Measurements from ENCODE around the gene LATS1.
"Not testable (repeated sequence)": the region's sequence is repeated elsewhere in the genome, so short reads cannot be mapped to it uniquely, and the experiment has no call there.

LATS1 gene

DNA sequence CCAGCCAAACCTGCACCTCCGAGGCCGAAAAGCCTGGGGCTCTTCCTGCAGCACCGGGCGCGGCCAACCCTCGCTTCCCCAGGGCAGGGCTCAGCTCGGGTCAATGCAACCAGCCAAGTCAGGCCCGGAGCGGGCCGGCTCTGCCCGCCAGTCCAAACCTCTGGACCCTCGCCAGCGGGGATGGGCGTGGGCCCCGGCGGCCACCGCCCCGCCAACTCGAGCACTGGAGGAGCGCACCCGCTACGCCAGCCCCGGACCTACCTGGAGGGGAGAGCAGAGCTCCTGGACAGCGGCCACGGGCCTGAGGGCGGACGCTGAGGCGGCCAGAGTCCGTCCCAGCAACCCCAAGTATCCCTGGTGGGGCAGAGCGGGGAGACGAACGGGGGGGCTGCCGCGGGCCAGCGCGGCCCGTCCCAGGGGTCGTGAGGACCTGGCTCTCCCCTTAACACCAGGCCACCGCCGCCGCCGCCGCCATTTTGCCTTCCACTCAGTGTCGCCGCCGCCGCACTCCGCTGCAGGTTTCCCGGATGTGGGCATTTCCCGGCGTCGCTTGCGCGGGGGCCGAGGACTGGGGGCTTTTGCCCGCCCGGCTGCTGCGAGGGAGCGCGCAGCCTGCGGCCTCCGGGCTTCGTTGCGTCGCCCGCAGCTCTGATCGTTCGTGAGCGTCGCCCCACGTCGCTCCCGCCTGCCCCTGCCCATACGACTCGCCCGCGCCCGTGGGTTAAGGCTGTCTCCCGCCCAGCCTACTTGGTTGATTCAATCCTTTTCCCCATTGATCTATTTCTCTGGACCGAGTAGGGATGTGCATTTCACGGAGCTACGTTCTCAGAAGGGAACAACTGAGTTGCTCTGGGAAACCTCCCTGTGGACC lies at the start of gene LATS1:
LATS1 (minus strand) TSS at position 514 of the 871 bp plus-strand sequence. CDS start 15,975 bp downstream, outside the sequence.
- DNase-seq (ENCODE audit: low spot score): peak; percentile 84

DNA sequence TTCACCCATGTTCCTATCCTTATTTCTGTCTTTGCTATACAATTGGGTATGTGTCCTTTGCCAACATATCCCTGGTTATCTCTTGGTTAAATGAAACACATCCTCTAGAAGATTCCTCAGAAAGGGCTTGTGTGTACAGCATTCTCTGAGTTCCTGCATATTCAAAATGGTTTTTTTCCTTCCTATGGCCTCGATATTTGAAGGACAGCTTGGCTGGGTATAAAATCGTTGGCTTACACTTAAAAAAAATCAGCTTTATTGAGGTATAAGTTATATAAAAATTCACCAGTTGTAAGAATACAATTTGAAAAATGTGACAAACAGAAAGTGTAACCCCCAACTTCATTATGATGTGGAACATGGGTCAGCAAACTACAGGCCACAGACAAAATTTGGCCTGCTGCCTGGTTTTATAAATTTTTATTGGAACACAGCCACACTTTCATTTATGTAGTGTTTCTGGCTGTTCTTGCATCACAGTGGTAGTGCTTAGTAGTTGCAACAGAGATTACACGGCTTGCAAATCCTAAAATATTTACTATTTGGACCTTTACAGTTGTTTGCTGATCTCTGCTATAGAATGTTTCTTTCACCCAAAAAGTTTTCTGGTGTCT lies 48.4 kb upstream of the LATS1 start:
- no peak for DNase-seq (ENCODE audit: low spot score)

DNA sequence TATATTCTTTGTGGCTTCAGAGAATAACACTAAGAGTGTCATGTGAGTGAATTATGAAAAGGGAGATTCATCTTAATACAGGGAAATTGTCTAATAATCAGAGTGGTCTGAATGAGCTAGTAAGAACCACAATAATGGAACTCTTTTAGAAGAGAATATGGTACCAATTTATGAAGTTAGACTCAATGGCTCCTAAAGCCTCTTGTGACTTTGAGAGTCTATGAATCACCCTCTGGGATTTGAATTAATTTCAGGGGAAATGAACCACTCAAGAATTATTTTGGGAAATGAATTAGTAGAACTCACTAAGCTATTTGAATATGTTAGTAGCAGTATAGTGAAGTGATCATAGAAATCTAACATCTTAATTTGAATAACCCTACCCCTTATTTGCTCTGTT lies 46.0 kb upstream of the LATS1 start:
- DNase-seq (ENCODE audit: low spot score): no peak

DNA sequence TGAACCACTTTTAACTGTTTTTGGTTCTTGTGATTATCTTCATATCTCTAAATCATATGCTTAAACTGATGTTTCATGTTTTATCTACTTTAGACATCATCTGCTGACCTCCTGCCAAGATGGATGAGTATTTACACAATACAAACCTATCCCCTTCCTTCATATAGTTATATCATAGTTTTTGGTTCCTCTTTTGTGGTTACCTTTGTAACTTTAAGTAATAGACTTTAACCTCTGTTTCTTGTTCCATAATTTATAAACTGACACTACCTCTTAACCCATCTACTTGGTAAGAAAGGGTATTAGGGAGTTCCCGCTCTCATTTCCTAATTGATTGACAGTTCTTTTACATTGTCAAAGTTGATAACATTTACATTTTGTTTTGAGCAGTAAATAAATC lies 43.5 kb upstream of the LATS1 start:
- no peak for DNase-seq (ENCODE audit: low spot score)

DNA sequence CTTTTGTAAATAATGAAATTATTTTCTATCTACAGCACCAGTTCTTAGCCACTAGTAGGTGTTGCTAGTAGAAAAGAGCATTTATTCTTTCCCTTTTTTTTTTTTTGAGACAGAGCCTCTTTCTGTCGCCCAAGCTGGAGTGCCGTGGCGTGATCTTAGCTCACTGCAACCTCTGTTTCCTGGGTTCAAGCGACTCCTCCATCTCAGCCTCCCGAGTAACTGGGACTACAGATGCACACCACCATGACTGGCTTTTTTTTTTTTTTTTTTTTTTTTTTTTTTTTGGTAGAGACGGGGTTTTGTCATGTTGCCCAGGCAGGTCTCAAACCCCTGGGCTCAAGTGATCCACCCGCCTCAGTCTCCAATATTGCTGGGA lies 38.3 kb upstream of the LATS1 start:
- DNase-seq (ENCODE audit: low spot score): no peak

DNA sequence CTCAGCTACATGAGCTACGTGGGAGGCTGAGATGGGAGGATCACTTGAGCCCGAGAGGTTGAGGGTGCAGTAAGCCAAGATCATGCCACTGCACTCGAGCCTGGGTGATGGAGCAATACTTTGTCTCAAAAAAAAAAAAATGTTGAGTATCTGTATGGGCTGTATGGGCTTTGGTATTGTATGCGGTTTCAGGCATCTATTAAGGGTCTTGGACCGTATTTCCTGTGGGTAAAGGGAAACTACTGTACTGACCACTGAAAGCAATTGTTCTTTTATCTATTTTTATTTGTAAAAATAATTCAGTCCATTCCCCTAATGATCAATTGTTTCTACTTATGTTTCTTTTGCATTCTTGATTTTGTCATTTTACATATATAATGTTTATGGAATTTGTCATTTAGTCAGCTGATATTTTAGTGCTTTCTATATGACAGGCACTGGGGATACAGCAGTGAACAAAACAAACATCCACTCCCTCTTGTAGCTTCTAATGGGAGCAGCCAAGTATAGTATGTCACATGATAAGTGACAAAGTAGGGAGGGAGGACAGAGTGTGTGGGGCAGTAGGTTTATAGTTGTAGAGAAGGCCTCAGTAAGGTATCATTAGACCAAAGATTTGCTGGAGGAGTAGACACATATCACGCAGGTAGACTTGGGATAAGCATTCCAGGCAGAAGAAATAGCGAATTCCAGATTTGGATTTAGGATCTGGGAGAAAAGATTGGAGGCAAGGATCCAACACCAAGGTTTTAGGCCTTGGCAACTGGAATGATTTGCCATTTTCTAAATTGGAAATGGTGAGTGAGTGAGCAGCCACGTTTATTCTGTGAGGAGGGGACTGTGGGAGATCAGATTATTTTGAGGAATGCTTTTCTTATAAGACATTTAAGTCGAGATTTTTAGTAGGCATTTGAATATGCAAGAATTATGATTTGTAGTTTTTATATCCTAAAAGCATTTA lies 37.7 kb upstream of the LATS1 start:
- DNase-seq (ENCODE audit: low spot score): no peak

DNA sequence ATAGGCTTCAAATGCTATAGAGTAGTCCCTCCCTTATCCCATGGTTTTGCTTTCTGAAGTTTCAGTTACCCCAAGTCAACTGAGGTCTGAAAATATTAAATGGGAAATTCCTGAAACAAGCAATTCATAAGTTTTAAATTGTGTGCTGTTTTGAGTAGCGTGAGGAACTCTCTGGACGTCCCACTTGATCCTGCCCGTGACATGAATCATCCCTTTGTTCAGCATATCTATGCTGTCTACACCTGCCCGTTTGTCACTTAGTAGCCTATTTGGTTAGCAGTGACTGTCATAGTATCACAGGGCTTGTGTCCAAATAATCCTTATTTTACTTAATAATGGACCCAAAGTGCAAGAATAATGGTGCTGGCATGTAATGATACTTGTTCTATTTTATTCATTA lies 36.6 kb upstream of the LATS1 start:
- no peak for DNase-seq (ENCODE audit: low spot score)

DNA sequence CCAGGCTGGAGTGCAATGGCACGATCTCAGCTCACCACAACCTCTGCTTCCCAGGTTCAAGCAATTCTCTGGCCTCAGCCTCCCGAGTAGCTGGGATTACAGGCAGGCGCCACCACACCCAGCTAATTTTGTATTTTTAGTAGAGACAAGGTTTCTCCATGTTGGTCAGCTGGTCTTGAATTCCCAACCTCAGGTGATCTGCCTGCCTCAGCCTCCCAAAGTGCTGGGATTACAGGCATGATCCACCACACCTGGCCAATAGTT lies 35.4 kb upstream of the LATS1 start:
- DNase-seq (ENCODE audit: low spot score): not testable (repeated sequence)

DNA sequence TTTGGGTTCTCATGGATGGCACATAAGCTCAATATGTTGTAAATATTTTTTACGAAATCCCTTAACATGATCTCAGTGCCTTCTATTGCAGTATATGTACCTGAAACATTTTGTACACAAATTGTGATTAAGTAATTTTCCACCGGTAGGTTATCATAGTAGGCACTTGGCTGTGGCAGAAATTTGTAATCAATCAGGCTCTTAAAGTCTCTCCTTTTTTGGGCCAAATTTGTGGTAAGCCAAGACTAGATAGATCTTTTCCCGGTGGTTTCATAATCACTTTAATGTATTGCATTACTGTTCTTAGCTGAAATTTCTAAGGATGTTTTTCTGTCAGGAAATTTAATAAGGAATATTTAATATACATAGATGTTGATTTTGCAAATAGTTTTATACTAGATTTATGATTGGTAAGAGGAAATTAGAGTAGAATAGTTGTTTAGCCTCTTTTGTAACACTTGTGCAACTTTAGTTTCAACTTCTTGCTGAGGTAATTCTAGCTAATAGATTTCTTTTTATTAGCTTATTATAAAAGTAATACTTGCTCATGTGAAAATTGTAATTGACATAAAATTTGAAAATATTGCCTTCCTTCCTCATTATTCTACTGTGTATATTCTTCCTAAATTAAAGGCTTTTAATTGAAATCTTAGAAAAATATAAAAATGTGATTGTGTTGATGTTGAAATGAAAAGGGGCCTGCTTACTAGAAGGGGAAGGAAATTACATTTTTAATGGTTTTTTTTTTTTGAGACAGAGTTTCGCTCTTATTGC lies 34.9 kb upstream of the LATS1 start:
- DNase-seq (ENCODE audit: low spot score): no peak

DNA sequence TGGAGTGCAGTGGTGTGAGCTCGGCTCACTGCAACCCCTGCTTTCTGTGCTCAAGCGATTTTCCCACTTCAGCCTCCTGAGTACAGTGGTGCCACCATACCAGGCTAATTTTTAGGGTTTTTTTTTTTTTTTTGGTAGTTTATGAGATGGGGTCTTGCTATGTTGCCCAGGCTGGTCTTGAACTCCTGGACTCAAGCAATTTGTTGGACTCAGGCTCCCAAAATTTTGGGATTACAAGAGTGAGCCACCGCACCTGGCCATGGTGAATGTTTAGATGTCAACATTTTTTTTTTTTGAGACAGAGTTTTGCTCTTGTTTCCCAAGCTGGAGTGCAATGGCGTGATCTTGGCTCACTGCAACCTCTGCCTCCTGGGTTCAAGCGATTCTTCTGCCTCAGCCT lies 34.0 kb upstream of the LATS1 start:
- not testable (repeated sequence) for DNase-seq (ENCODE audit: low spot score)

DNA sequence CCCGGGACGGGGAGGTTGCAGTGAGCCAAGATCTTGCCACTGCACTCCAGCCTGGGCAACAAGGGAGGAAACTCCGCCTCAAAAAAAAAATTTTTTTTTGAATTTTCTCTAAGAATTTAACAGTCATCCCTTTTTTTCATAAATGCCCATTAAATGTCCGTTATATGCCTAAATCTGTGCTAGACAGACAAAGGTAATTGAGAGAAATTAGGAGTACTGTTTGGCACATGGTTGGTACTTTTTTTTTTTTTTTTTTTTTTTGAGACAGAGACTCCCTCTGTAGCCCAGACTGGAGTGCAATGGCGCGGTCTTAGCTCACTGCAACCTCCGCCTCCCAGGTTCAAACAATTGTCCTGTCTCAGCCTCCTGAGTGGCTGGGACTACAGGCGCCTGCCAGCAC lies 33.3 kb upstream of the LATS1 start:
- DNase-seq (ENCODE audit: low spot score): no peak

DNA sequence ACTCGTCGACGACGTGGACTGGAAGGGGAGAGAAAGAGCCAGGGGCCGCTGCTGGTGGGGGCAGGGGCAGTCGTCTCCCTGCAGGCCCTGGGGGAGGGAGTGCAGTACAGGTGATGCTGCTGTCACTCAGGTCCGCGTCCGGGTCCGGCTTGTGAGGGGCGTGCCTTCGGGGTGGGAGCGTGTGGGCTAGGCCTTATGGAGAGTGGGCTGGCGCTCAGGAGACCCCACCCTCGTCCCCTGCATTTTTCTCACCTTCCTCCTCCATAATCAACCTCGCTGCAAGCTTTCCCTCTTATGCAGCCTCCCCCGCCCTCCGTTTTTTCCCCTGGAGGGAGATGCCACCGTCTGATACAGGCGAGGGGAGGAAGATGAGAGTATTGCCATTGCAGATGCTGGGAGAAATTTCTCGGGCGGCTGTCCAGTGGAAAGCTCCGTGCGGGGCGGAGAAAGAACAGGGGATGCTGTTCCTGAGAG lies 32.3 kb upstream of the LATS1 start:
- peak; percentile 41 for DNase-seq (ENCODE audit: low spot score)

DNA sequence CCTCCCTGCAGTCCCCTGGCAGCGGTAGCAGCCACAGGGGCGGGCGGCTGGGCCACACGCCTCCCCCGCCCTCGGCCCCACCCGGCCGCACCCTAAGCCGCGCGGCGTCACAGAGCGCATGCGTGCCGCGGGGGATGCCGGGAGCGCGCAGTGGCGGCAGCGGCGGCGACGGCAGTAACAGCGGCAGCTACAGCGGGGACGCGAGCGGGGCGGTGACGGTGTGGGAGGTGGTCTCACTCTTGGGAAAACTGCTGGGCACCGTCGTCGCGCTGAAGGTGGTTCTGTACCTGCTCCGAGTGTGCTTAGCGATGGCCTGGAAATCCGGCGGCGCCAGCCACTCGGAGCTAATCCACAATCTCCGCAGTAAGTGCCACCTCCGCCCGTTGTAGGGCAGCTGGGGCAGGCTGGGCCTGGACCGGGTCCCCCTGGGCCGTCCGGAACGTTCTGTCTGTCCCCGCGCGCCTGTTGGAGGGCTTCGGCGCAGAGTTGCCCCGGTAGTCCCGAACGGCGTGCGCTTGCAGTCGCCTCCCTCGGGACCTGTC lies 31.8 kb upstream of the LATS1 start, which contains the start of gene PCMT1:
PCMT1 (plus strand) TSS at position 148 of the 542 bp plus-strand sequence; CDS start at position 309, 161 bp downstream.
- peak; percentile 95 for DNase-seq (ENCODE audit: low spot score)

DNA sequence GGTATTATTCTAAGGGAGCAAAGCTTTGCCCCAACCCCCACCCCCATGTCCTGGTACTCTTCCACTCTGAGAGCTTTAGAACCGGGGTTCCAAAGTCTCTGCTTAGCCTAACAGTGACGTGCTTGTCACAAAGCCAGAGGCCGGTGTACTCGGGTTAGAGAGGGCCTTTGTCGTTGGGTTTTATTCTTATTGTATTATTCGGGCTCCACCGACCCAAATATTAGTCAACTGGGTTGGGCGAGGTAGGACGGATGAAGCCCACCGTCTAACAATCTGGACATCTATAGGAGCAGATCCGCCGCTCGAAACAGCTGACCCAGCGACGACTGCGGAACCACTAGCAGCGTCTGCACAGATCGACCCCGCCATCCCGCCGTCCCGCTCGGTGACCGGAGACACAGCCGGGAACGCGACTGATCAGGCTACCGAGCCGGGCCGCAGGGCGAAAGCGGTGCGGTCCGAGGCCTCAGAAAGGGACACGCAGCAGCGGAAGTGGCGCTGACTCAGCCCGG lies 31.2 kb upstream of the LATS1 start:
- not testable (repeated sequence) for DNase-seq (ENCODE audit: low spot score)

DNA sequence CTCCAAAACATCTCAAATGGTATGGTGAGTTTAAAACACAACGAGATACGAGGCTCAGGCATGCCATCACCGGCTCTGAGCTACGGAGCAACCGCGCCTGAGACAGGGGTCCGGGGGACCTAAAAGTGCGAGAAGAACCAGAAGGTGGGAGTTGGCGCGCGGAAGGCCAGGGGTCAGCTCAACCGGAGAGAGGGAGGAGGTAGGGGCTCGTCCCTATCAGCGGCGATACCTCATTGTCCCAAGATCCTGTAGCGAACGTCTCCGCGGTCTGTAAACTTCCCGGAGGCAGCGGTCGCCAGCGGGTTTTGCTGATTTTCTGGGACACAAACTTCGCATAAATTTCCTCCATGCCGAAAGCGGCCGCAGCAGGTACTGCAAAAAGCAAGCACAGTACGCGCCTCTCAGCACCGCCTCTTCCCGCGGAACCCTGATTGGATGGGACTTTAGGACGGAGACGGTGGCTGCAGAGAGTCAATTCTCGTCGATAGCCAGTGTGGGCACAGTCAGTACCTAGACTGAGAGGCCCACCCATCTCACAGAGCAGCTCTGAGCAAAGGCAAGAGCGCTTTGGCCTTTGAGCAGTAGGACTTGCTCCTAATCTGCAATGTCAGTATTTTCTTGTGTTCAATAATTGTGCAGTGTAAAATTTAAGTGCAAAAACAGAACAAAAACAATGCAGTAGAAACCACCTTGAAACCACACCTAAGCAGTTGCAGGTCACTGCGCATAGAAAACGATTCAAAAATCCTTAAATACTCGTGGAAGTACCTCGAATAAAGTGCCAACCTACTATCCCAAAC lies 28.4 kb upstream of the LATS1 start, which contains the start of gene NUP43:
NUP43 (minus strand) TSS at position 383 of the 800 bp plus-strand sequence; CDS start at position 349, 34 bp downstream.
- peak; percentile 93 for DNase-seq (ENCODE audit: low spot score)

DNA sequence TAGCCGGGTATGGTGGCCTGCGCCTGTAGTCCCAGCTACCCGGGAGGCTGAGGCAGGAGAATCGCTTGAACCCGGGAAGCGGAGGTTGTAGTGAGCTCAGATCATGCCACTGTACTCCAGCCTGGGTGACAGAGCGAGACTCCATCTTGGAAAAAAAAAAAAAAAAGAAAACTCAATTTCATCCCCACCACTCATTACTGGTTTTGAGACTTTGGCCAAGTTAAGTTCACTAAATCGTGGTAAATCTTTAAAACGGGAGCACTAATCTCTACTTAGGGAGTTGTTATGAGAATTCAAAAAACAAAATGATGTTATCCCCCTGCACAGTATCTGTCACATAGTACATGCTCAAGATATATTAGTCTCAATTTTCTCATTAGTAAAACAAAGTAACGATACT lies 27.4 kb upstream of the LATS1 start:
- DNase-seq (ENCODE audit: low spot score): not testable (repeated sequence)

DNA sequence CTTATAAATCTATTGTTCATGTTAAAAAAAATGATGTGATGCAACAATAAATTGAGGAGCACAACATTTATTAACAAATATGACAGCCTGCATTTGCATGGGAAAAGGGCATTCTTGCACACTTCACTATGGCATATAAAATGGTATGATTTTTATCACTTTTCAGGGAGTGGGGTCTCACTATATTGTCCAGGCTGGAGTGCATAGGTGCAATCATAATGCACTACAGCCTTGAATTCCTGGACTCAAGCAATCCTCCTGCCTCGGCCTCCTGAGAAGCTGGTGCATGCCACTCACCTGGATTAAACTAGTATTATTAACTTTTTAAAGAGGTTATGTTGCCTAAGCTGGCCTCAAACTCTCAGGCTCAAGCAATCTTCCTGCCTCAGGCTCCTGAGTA lies 17.0 kb upstream of the LATS1 start:
- no peak for DNase-seq (ENCODE audit: low spot score)

DNA sequence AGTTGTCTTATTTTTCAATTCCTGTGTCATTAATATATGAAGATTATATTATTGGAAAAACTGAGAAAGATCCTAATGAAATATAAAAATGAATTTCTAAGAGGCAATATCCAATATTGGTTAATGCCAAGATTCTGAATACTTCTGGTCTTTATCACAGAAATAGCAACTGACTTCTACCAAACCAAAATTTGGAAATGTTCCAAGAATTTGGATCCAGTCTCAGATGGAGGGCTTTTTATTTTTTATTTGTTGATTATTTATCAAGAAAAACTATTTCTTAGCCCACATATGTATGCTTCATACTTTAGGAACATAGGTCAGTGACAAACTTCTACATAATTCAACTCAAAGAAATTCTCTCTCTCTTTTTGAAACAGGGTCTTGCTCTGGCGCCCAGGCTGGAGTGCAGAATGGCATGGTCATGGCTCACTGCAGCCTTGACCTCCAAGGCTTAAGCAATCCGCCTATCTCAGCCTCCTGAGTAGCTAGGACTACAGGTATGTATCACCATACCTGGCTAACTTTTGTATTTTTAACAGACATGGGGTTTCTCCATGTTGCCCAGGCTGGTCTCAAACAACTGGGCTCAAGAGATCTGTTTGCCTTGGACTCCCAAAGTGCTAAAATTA lies 15.3 kb upstream of the LATS1 start:
- DNase-seq (ENCODE audit: low spot score): no peak

DNA sequence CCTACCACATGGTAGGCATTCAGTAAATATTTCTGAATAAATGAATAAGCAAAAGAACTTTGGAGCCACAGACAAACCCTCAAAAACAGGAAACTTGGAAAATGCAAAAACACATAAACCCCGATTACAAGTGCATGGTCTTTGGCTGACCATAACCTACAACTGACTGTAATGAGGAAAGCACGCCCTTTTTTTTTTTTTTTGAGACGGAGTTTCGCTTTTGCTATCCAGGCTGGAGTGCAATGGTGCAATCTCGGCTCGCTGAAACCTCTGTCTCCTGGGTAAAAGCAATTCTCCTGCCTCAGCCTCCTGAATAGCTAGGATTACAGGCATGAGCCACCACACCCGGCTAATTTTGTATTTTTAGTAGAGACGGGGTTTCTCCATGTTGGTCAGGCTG lies 11.9 kb upstream of the LATS1 start:
- DNase-seq (ENCODE audit: low spot score): no peak
